ENCODE results near the gene TEKTIP1. TPM values are rescaled to one million over a fixed set of nuclear protein-coding genes. Genes with fewer than 3 reads are reported as not detected.
"Not testable (repeated sequence)": the region's sequence is repeated elsewhere in the genome, so short reads cannot be mapped to it uniquely, and the experiment has no call there.

The TEKTIP1 gene
- total RNA-seq, 1 donor from 2014 or later = 0.35 TPM

DNA sequence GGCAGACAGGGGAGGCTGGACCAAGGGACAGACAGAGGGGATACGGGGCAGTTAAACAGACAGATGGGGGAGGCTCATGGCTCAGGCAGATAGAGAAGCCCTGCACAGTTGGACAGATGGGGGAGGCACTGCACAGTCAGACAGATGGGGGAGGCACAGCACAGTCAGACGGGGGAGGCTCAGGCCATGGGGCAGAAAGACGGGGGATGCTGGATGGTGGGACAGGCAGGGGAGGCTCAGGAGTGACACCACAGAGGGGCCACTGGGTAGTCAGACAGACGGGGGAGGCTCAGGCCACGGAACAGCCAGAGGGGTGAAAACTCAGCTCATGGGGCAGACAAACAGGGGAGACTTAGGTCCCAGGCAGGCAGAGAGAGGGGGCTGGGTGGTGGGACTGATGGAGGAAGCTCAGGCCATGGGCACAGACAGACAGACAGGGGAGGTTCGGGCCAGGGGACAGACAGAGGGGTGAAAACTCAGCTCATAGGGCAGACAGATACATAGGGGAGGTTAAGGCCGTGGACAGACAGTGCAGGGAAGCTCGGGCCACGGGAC, 17.5 kb downstream of the TEKTIP1 start:
- Mint-ChIP-seq H3K4me1 (ENCODE audit: low read depth) (peaks cover 34% of the 10 kb centered on the region), H3K27me3 (ENCODE audit: low read depth) (no peaks in the 10 kb centered on the region), H3K36me3 (ENCODE audit: low read depth) (no peaks in the 10 kb centered on the region), H3K4me3 (ENCODE audit: unreplicated experiment) (peak overlapping the region; percentile 88), H3K9me3 (ENCODE audit: low read depth) (no peaks in the 10 kb centered on the region), H3K27ac (ENCODE audit: unreplicated experiment) (peak overlapping the region; percentile 79)
- no peak for DNase-seq (ENCODE audit: low spot score)
- TF ChIP-seq, protein P1, sequence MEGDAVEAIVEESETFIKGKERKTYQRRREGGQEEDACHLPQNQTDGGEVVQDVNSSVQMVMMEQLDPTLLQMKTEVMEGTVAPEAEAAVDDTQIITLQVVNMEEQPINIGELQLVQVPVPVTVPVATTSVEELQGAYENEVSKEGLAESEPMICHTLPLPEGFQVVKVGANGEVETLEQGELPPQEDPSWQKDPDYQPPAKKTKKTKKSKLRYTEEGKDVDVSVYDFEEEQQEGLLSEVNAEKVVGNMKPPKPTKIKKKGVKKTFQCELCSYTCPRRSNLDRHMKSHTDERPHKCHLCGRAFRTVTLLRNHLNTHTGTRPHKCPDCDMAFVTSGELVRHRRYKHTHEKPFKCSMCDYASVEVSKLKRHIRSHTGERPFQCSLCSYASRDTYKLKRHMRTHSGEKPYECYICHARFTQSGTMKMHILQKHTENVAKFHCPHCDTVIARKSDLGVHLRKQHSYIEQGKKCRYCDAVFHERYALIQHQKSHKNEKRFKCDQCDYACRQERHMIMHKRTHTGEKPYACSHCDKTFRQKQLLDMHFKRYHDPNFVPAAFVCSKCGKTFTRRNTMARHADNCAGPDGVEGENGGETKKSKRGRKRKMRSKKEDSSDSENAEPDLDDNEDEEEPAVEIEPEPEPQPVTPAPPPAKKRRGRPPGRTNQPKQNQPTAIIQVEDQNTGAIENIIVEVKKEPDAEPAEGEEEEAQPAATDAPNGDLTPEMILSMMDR (IDR thresholded peaks at IDR 0.05) = no peak

DNA sequence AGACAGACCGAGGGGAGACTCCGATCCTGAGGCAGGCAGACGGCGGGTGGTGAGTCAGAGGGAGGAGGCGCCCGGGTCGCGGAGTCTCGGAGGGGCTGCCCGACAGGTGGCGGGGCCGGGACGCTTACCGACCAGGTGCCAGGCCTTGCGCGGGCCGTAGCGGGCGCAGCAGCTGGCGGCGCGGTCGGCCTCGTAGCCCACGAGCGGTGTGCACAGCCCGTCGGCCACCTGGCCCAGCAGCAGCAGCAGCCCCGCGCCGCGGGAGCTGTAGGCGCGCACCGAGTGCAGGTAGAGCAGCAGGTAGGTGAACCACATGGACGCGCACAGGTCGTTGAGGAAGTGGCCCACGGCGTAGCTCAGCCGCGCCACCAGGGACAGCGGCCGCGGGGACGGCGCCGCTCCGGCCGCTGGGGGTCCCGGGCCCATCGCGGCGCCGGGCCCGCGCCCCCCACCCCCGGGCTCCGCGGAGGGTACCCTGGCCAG, 18.0 kb downstream of the TEKTIP1 start:
- H3K36me3 Mint-ChIP-seq (ENCODE audit: low read depth) = no peaks in the 10 kb centered on the region
- no peak for DNase-seq (ENCODE audit: low spot score)
- H3K4me3 Mint-ChIP-seq (ENCODE audit: unreplicated experiment) = peak overlapping the region; percentile 88
- peaks cover 34% of the 10 kb centered on the region for H3K4me1 Mint-ChIP-seq (ENCODE audit: low read depth)
- H3K27ac Mint-ChIP-seq (ENCODE audit: unreplicated experiment) = peak overlapping the region; percentile 79
- H3K27me3 Mint-ChIP-seq (ENCODE audit: low read depth) = no peaks in the 10 kb centered on the region
- H3K9me3 Mint-ChIP-seq (ENCODE audit: low read depth) = no peaks in the 10 kb centered on the region
- TF ChIP-seq, protein P1 (IDR thresholded peaks at IDR 0.05) = peak; percentile 49

DNA sequence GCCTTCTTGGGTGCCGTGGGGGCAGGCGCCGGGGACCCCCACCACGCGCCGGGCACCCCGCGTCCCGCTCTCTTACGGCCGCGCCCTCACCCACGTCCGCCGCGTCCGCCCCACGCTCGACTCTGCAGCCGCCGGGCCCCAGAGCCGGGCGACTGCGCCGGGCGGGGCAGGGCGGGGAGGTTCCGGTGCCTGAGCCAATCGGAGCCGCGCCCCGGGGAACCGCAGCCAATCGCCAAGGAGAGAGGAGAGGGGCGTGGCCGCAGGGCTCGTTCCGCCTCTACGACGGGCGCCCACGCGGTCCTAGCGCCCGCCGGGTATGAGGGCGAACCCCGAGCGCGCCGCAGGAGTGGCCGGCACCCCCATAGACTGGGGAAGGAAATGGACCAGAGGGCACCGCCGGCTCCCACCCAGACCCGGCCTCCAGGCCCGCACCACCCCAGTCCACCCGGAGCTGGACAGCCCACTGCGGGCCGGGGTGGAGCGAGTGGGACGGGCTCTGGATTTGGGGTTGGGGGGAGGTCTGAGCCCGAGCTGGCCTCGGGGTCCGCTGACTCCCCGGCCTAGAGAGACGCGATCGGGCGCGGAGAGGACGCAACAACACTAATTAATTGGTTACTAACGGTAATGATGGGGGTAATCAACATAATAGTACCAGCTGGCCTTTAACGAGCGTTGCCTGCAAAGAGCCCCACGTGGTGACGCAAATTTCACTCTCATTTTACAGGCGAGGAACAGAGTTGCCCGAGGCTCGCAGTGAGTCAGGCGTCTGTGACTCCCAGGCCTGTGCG, 18.7 kb downstream of the TEKTIP1 start, which contains the start of gene MFSD12:
MFSD12 (minus strand) TSS at position 126 of the 788 bp plus-strand sequence. CDS start 183 bp downstream, outside the sequence.
- Mint-ChIP-seq H3K27me3 (ENCODE audit: low read depth) (no peaks in the 10 kb centered on the region), H3K4me1 (ENCODE audit: low read depth) (peaks cover 34% of the 10 kb centered on the region), H3K9me3 (ENCODE audit: low read depth) (no peaks in the 10 kb centered on the region), H3K27ac (ENCODE audit: unreplicated experiment) (peak within 1 kb of the TSS; percentile 97), H3K36me3 (ENCODE audit: low read depth) (no peaks in the 10 kb centered on the region), H3K4me3 (ENCODE audit: unreplicated experiment) (peak within 1 kb of the TSS; percentile 88)
- DNase-seq (ENCODE audit: low spot score) = peak; percentile 98
- TF ChIP-seq, protein P1 (IDR thresholded peaks at IDR 0.05) = no peak

DNA sequence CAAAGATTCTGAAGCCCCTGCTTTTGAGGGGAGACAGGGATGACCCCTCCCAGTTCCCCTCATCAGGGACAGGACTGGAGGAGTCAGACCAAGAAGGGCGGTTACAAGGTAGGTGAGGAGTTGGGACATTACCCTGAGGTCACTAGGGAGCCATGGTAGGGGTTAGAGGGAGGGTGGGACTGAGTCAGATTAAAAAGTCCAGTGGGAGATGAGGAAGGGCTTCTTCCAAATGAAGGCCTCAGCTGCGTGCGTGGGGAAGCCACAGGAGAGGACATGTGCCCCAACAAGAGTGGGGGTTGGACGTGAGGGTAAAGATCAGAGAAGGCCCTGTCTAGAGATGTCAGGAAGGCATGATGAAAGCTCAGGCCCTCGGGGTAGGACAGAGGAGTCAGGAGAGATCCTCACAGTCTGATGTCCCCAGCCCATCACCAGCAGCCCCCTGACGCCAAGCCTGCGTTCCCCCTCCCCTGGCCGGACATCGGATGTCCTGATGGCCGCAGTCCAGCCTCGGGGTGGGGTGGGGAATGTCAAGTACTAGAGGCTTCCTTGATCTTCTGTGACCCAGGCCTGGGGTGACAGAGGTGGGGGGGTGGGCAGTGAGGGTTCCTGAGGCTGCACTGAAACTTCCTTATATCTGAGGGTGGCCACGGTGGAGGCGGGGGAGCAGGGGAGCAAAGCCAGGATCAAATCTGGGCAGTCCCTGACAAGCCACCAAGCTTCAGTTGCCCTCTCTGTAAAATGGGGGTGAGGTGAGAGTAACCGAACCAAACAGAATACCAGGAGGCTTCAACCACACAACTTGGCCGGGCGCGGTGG, 24.9 kb downstream of the TEKTIP1 start:
- Mint-ChIP-seq H3K36me3 (ENCODE audit: low read depth) (no peaks in the 10 kb centered on the region), H3K27ac (ENCODE audit: unreplicated experiment) (no peak overlapping the region), H3K4me3 (ENCODE audit: unreplicated experiment) (no peak overlapping the region), H3K4me1 (ENCODE audit: low read depth) (peaks cover 5% of the 10 kb centered on the region), H3K9me3 (ENCODE audit: low read depth) (no peaks in the 10 kb centered on the region), H3K27me3 (ENCODE audit: low read depth) (no peaks in the 10 kb centered on the region)
- TF ChIP-seq, protein P1 (IDR thresholded peaks at IDR 0.05) = no peak
- no peak for DNase-seq (ENCODE audit: low spot score)

DNA sequence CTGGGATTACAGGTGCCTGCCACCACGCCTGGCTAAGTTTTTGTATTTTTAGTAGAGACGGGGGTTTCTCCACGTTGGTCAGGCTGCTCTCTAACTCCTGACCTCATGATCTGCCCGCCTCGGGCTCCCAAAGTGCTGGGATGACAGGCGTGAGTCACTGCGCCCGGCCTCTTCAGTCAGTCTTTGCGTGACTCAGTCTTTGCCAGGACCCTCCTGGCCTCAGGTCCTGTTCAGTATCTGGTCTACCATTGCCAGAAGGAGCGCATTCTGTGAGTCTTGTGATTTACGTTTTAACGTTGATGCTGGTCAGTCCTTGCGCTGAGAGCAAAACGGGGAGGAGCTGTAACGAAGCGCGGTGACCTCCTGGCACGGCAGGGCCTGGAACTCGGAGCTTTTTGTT, 26.2 kb downstream of the TEKTIP1 start:
- DNase-seq (ENCODE audit: low spot score) = no peak
- peak overlapping the region; percentile 86 for H3K27ac Mint-ChIP-seq (ENCODE audit: unreplicated experiment)
- TF ChIP-seq, protein P1 (IDR thresholded peaks at IDR 0.05) = no peak
- H3K4me3 Mint-ChIP-seq (ENCODE audit: unreplicated experiment) = peak overlapping the region; percentile 6
- no peaks in the 10 kb centered on the region for H3K27me3 Mint-ChIP-seq (ENCODE audit: low read depth)
- no peaks in the 10 kb centered on the region for H3K9me3 Mint-ChIP-seq (ENCODE audit: low read depth)
- H3K36me3 Mint-ChIP-seq (ENCODE audit: low read depth) = no peaks in the 10 kb centered on the region
- H3K4me1 Mint-ChIP-seq (ENCODE audit: low read depth) = peaks cover 5% of the 10 kb centered on the region

DNA sequence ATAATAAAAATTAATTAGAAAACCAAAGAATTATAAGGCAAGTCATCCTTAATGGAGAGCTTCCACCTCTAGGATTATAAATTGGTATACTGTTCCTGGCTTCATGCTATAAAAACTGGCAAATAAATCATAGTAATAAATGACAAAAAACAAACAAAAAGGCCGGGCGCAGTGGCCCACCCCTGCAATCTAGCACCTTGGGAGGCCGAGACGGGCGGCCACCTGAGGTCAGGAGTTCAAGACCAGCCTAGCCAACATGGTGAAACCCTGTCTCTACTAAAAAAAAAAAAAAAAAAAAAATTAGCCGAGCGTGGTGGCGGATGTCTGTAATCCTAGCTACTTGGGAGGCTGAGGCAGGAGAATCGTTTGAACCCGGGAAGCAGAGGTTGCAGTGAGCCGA, 31.1 kb downstream of the TEKTIP1 start:
- H3K27ac Mint-ChIP-seq (ENCODE audit: unreplicated experiment) = not testable (repeated sequence)

More for the DNA sequence above, 31.1 kb downstream of the TEKTIP1 start:
- not testable (repeated sequence) for H3K4me3 Mint-ChIP-seq (ENCODE audit: unreplicated experiment); DNase-seq (ENCODE audit: low spot score); H3K27me3 Mint-ChIP-seq (ENCODE audit: low read depth); H3K9me3 Mint-ChIP-seq (ENCODE audit: low read depth); H3K36me3 Mint-ChIP-seq (ENCODE audit: low read depth)
- H3K4me1 Mint-ChIP-seq (ENCODE audit: low read depth) = peaks cover 14% of the 10 kb centered on the region
